Nephron (organoid): Measurements from ENCODE around the gene GRAP.

Experiments used
- H3K27ac Mint-ChIP-seq, 3 experiments: 2 replicates each; pipeline ENCODE4 v1.8.0; 2020; ENCODE audit warnings: mixed read lengths in 3 of 3, mild to moderate bottlenecking in 2 of 3, moderate library complexity in 1 of 3
- H3K27me3 Mint-ChIP-seq: 2 replicates; pipeline ENCODE4 v1.8.0; 2021; ENCODE audit warnings: low read depth, mild to moderate bottlenecking, moderate library complexity, mixed read lengths
- H3K36me3 Mint-ChIP-seq: 2 replicates; pipeline ENCODE4 v1.8.0; 2020; ENCODE audit warnings: low read depth, mixed read lengths
- H3K4me1 Mint-ChIP-seq: 2 replicates; pipeline ENCODE4 v1.8.0; 2020; ENCODE audit warnings: mixed read lengths
- H3K4me3 Mint-ChIP-seq, 3 experiments: 2 replicates each; pipeline ENCODE4 v1.8.0; 2020; ENCODE audit warnings: mild to moderate bottlenecking in 3 of 3, mixed read lengths in 3 of 3, moderate library complexity in 2 of 3
- H3K9me3 Mint-ChIP-seq: 2 replicates; pipeline ENCODE4 v1.8.0; 2020; ENCODE audit warnings: mixed read lengths
- CTCF ChIP-seq, 3 experiments: fragments of 200-600 bp; sonication (generic); IDR thresholded peaks; one replicate each; pipeline ENCODE4 v1.5.0; 2021; ENCODE audit warnings: antibody characterized with exemption in 3 of 3; ENCODE audit not compliant: unreplicated experiment in 3 of 3

The GRAP gene

GRCh38 chr17:18977021-18977420, 69.7 kb downstream of the GRAP start:
- Mint-ChIP-seq H3K4me1 (no peaks in the 10 kb centered on the region), H3K9me3 (no peaks in the 10 kb centered on the region), H3K27me3 (peaks cover 11% of the 10 kb centered on the region), H3K4me3 (no peak overlapping the region), H3K36me3 (no peaks in the 10 kb centered on the region), H3K27ac (no peak overlapping the region)
- TF ChIP-seq CTCF (IDR thresholded peaks at IDR 0.05; ENCODE audit: unreplicated experiment in 3 of 3), result no peak

- no peaks in the 10 kb centered on the region for H3K36me3 Mint-ChIP-seq
- TF ChIP-seq CTCF (IDR thresholded peaks at IDR 0.05; ENCODE audit: unreplicated experiment in 3 of 3), result no peak
- peaks cover 11% of the 10 kb centered on the region for H3K27me3 Mint-ChIP-seq
- no peak overlapping the region for H3K4me3 Mint-ChIP-seq
- no peaks in the 10 kb centered on the region for H3K4me1 Mint-ChIP-seq
- no peak overlapping the region for H3K27ac Mint-ChIP-seq
- no peaks in the 10 kb centered on the region for H3K9me3 Mint-ChIP-seq
Measured at GRCh38 chr17:18976201-18976600, 70.6 kb downstream of the GRAP start.

GRCh38 chr17:18975597-18975996, 71.2 kb downstream of the GRAP start:
- TF ChIP-seq CTCF (IDR thresholded peaks at IDR 0.05; ENCODE audit: unreplicated experiment in 3 of 3), result no peak
- Mint-ChIP-seq H3K4me1 (no peaks in the 10 kb centered on the region), H3K4me3 (no peak overlapping the region), H3K9me3 (no peaks in the 10 kb centered on the region), H3K27me3 (peaks cover 7% of the 10 kb centered on the region), H3K36me3 (no peaks in the 10 kb centered on the region), H3K27ac (no peak overlapping the region)

DNA sequence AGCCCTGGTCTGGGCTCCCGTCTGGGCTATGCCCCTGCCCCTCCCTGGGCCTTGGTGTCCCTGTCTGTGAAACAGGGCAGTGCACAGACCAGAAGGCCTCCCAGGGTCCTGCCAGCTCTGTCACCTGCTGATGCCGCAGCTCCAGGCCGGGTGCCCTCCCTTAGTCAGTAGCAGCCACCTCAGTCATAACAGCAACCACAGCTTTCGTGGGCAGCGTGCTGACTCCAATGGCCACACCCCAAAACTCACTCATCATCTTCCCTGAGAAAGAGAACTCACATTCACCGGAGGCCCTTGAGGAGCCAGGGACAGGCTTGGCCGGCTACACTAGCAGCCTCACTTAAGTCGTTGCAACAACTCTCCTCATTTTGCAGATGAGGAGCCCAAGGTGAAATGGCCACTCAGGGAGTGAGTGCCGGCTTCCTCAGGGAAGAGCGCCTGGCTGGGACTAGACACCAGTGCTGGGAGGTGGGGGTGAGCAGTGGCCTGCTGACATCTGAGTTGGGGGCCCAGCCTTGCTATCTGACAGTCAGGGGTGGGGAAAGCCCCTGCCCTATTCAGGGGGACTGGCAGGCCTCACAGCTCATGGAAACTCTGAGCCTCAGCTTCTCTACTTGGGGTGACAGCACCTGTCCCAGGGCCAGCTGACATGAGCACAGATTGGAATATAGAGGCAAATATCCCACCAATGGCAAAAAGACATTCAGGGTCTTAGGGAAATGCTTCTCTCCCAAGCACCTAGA, 72.2 kb downstream of the GRAP start:
- Mint-ChIP-seq H3K4me1 (no peaks in the 10 kb centered on the region), H3K4me3 (no peak overlapping the region), H3K9me3 (no peaks in the 10 kb centered on the region), H3K36me3 (no peaks in the 10 kb centered on the region), H3K27me3 (peaks cover 3% of the 10 kb centered on the region), H3K27ac (no peak overlapping the region)
- TF ChIP-seq CTCF (IDR thresholded peaks at IDR 0.05; ENCODE audit: unreplicated experiment in 3 of 3), result no peak

GRCh38 chr17:18971801-18972200, 75.0 kb downstream of the GRAP start:
- Mint-ChIP-seq H3K27me3 (peaks cover 3% of the 10 kb centered on the region), H3K4me1 (peaks cover 9% of the 10 kb centered on the region), H3K36me3 (no peaks in the 10 kb centered on the region), H3K27ac (no peak overlapping the region), H3K4me3 (no peak overlapping the region), H3K9me3 (no peaks in the 10 kb centered on the region)
- TF ChIP-seq CTCF (IDR thresholded peaks at IDR 0.05; ENCODE audit: unreplicated experiment in 3 of 3), result no peak
